ENCODE data around the gene BCL2.

BCL2 gene

GRCh38 chr18:63346480-63347183 is 27.1 kb upstream of the BCL2 start:
- Histone ChIP-seq H3K36me3 (ENCODE audit: insufficient read depth, low read length) (peaks cover 67% of the 10 kb centered on the region), H3K27me3 (ENCODE audit: control insufficient read depth in 1 of 2, insufficient read depth in 2 of 2, low read length in 2 of 2) (no peaks in the 10 kb centered on the region), H3K27ac (ENCODE audit: low read depth, low read length) (peak overlapping the region; percentile 68), H3K4me1 (ENCODE audit: insufficient read depth, low read length) (peaks cover 26% of the 10 kb centered on the region), H3K9ac (ENCODE audit: low read length) (no peak overlapping the region), H3K4me3 (ENCODE audit: low read depth in 1 of 2, low read length in 2 of 2) (no peak overlapping the region), H3K9me3 (ENCODE audit: low read length) (no peaks in the 10 kb centered on the region)

- Histone ChIP-seq H3K9ac (ENCODE audit: low read length) (no peak overlapping the region), H3K4me3 (ENCODE audit: low read depth in 1 of 2, low read length in 2 of 2) (no peak overlapping the region), H3K9me3 (ENCODE audit: low read length) (no peaks in the 10 kb centered on the region), H3K27me3 (ENCODE audit: control insufficient read depth in 1 of 2, insufficient read depth in 2 of 2, low read length in 2 of 2) (no peaks in the 10 kb centered on the region), H3K4me1 (ENCODE audit: insufficient read depth, low read length) (peaks cover 26% of the 10 kb centered on the region), H3K36me3 (ENCODE audit: insufficient read depth, low read length) (peaks cover 66% of the 10 kb centered on the region), H3K27ac (ENCODE audit: low read depth, low read length) (peak overlapping the region; percentile 68)
These were observed 26.5 kb upstream of the BCL2 start for GRCh38 chr18:63346031-63346430.

GRCh38 chr18:63344918-63345317 is 25.3 kb upstream of the BCL2 start:
- peaks cover 64% of the 10 kb centered on the region for H3K36me3 ChIP-seq (ENCODE audit: insufficient read depth, low read length)
- no peak overlapping the region for H3K27ac ChIP-seq (ENCODE audit: low read depth, low read length)
- no peaks in the 10 kb centered on the region for H3K9me3 ChIP-seq (ENCODE audit: low read length)
- peaks cover 26% of the 10 kb centered on the region for H3K4me1 ChIP-seq (ENCODE audit: insufficient read depth, low read length)
- H3K9ac ChIP-seq (ENCODE audit: low read length) = no peak overlapping the region
- no peaks in the 10 kb centered on the region for H3K27me3 ChIP-seq (ENCODE audit: control insufficient read depth in 1 of 2, insufficient read depth in 2 of 2, low read length in 2 of 2)
- no peak overlapping the region for H3K4me3 ChIP-seq (ENCODE audit: low read depth in 1 of 2, low read length in 2 of 2)

GRCh38 chr18:63344263-63344662 is 24.7 kb upstream of the BCL2 start:
- H3K9ac ChIP-seq (ENCODE audit: low read length) = no peak overlapping the region
- peaks cover 26% of the 10 kb centered on the region for H3K4me1 ChIP-seq (ENCODE audit: insufficient read depth, low read length)
- peaks cover 57% of the 10 kb centered on the region for H3K36me3 ChIP-seq (ENCODE audit: insufficient read depth, low read length)
- no peaks in the 10 kb centered on the region for H3K27me3 ChIP-seq (ENCODE audit: control insufficient read depth in 1 of 2, insufficient read depth in 2 of 2, low read length in 2 of 2)
- no peak overlapping the region for H3K27ac ChIP-seq (ENCODE audit: low read depth, low read length)
- no peak overlapping the region for H3K4me3 ChIP-seq (ENCODE audit: low read depth in 1 of 2, low read length in 2 of 2)
- no peaks in the 10 kb centered on the region for H3K9me3 ChIP-seq (ENCODE audit: low read length)

GRCh38 chr18:63342206-63342605 is 22.6 kb upstream of the BCL2 start:
- Histone ChIP-seq H3K4me1 (ENCODE audit: insufficient read depth, low read length) (peaks cover 26% of the 10 kb centered on the region), H3K36me3 (ENCODE audit: insufficient read depth, low read length) (peaks cover 54% of the 10 kb centered on the region), H3K27me3 (ENCODE audit: control insufficient read depth in 1 of 2, insufficient read depth in 2 of 2, low read length in 2 of 2) (no peaks in the 10 kb centered on the region), H3K9ac (ENCODE audit: low read length) (no peak overlapping the region), H3K27ac (ENCODE audit: low read depth, low read length) (no peak overlapping the region), H3K9me3 (ENCODE audit: low read length) (no peaks in the 10 kb centered on the region), H3K4me3 (ENCODE audit: low read depth in 1 of 2, low read length in 2 of 2) (no peak overlapping the region)

- H3K9ac ChIP-seq (ENCODE audit: low read length) = no peak overlapping the region
- H3K36me3 ChIP-seq (ENCODE audit: insufficient read depth, low read length) = peaks cover 55% of the 10 kb centered on the region
- H3K9me3 ChIP-seq (ENCODE audit: low read length) = no peaks in the 10 kb centered on the region
- no peak overlapping the region for H3K27ac ChIP-seq (ENCODE audit: low read depth, low read length)
- no peaks in the 10 kb centered on the region for H3K27me3 ChIP-seq (ENCODE audit: control insufficient read depth in 1 of 2, insufficient read depth in 2 of 2, low read length in 2 of 2)
- H3K4me1 ChIP-seq (ENCODE audit: insufficient read depth, low read length) = peaks cover 8% of the 10 kb centered on the region
- no peak overlapping the region for H3K4me3 ChIP-seq (ENCODE audit: low read depth in 1 of 2, low read length in 2 of 2)
These were observed 20.4 kb upstream of the BCL2 start for GRCh38 chr18:63339920-63340484.

- Histone ChIP-seq H3K36me3 (ENCODE audit: insufficient read depth, low read length) (peaks cover 43% of the 10 kb centered on the region), H3K4me3 (ENCODE audit: low read depth in 1 of 2, low read length in 2 of 2) (no peak overlapping the region), H3K9ac (ENCODE audit: low read length) (no peak overlapping the region), H3K4me1 (ENCODE audit: insufficient read depth, low read length) (no peaks in the 10 kb centered on the region), H3K9me3 (ENCODE audit: low read length) (no peaks in the 10 kb centered on the region), H3K27ac (ENCODE audit: low read depth, low read length) (no peak overlapping the region), H3K27me3 (ENCODE audit: control insufficient read depth in 1 of 2, insufficient read depth in 2 of 2, low read length in 2 of 2) (no peaks in the 10 kb centered on the region)
These were observed 17.0 kb upstream of the BCL2 start for GRCh38 chr18:63336366-63337099.

GRCh38 chr18:63331105-63331504 is 11.5 kb upstream of the BCL2 start:
- H3K36me3 ChIP-seq (ENCODE audit: insufficient read depth, low read length) = peaks cover 28% of the 10 kb centered on the region
- H3K27me3 ChIP-seq (ENCODE audit: control insufficient read depth in 1 of 2, insufficient read depth in 2 of 2, low read length in 2 of 2) = no peaks in the 10 kb centered on the region
- no peak overlapping the region for H3K4me3 ChIP-seq (ENCODE audit: low read depth in 1 of 2, low read length in 2 of 2)
- H3K27ac ChIP-seq (ENCODE audit: low read depth, low read length) = no peak overlapping the region
- H3K9me3 ChIP-seq (ENCODE audit: low read length) = no peaks in the 10 kb centered on the region
- H3K9ac ChIP-seq (ENCODE audit: low read length) = no peak overlapping the region
- no peaks in the 10 kb centered on the region for H3K4me1 ChIP-seq (ENCODE audit: insufficient read depth, low read length)

- Histone ChIP-seq H3K9me3 (ENCODE audit: low read length) (no peaks in the 10 kb centered on the region), H3K36me3 (ENCODE audit: insufficient read depth, low read length) (peaks cover 17% of the 10 kb centered on the region), H3K4me1 (ENCODE audit: insufficient read depth, low read length) (no peaks in the 10 kb centered on the region), H3K4me3 (ENCODE audit: low read depth in 1 of 2, low read length in 2 of 2) (no peak overlapping the region), H3K27me3 (ENCODE audit: control insufficient read depth in 1 of 2, insufficient read depth in 2 of 2, low read length in 2 of 2) (no peaks in the 10 kb centered on the region), H3K9ac (ENCODE audit: low read length) (no peak overlapping the region), H3K27ac (ENCODE audit: low read depth, low read length) (no peak overlapping the region)
These were observed 10.0 kb upstream of the BCL2 start for GRCh38 chr18:63329431-63330145.

- Histone ChIP-seq H3K4me1 (ENCODE audit: insufficient read depth, low read length) (peaks cover 6% of the 10 kb centered on the region), H3K27me3 (ENCODE audit: control insufficient read depth in 1 of 2, insufficient read depth in 2 of 2, low read length in 2 of 2) (no peaks in the 10 kb centered on the region), H3K9me3 (ENCODE audit: low read length) (no peaks in the 10 kb centered on the region), H3K27ac (ENCODE audit: low read depth, low read length) (no peak overlapping the region), H3K4me3 (ENCODE audit: low read depth in 1 of 2, low read length in 2 of 2) (no peak overlapping the region), H3K36me3 (ENCODE audit: insufficient read depth, low read length) (peaks cover 2% of the 10 kb centered on the region), H3K9ac (ENCODE audit: low read length) (no peak overlapping the region)
These were observed 6.4 kb upstream of the BCL2 start for GRCh38 chr18:63326011-63326410.

GRCh38 chr18:63325086-63325686 is 5.6 kb upstream of the BCL2 start:
- Histone ChIP-seq H3K4me1 (ENCODE audit: insufficient read depth, low read length) (peaks cover 6% of the 10 kb centered on the region), H3K36me3 (ENCODE audit: insufficient read depth, low read length) (no peaks in the 10 kb centered on the region), H3K4me3 (ENCODE audit: low read depth in 1 of 2, low read length in 2 of 2) (no peak overlapping the region), H3K9me3 (ENCODE audit: low read length) (no peaks in the 10 kb centered on the region), H3K9ac (ENCODE audit: low read length) (no peak overlapping the region), H3K27me3 (ENCODE audit: control insufficient read depth in 1 of 2, insufficient read depth in 2 of 2, low read length in 2 of 2) (no peaks in the 10 kb centered on the region), H3K27ac (ENCODE audit: low read depth, low read length) (no peak overlapping the region)

Data from muscle layer of colon (tissue), 2 donors.